Measurements from ENCODE around the gene OSBP2.

The OSBP2 gene

DNA sequence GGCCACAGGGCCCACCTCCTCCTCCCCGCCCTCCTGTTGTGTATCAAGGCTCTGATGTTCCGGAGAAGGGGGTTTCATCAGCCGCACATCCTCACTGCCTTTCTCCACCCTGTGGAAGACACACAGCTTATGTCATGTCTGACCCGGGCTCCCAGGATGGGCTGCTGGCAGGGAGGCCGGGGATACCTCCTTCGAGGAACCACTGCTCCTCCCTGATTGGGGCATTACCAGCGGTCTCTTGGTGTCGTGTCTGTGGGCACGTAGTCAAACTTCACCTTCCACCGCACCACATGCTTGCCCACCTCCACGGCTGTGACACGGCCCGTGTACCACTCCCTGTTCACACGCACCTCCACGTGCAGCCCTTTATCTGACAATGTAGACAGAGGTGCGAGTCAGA lies 238.0 kb downstream of the OSBP2 start:
- TF ChIP-seq CTCF (IDR thresholded peaks at IDR 0.05; ENCODE audit: low read depth, low read length, missing control alignments), result no peak
- no peak overlapping the region for H3K4me3 ChIP-seq (ENCODE audit: low read depth, low read length)
- no peak for DNase-seq (ENCODE audit: low read depth)
- in situ Hi-C loops (cut with HindIII; ENCODE audit: low sequenced_read_pairs), result no loop called here

GRCh38 chr22:30933457-30933856 lies 238.8 kb downstream of the OSBP2 start:
- no peak for DNase-seq (ENCODE audit: low read depth)
- in situ Hi-C loops (cut with HindIII; ENCODE audit: low sequenced_read_pairs), result no loop called here
- H3K4me3 ChIP-seq (ENCODE audit: low read depth, low read length), result no peak overlapping the region
- no peak for TF ChIP-seq CTCF (IDR thresholded peaks at IDR 0.05; ENCODE audit: low read depth, low read length, missing control alignments)

- TF ChIP-seq CTCF (IDR thresholded peaks at IDR 0.05; ENCODE audit: low read depth, low read length, missing control alignments), result no peak
- H3K4me3 ChIP-seq (ENCODE audit: low read depth, low read length), result no peak overlapping the region
- no peak for DNase-seq (ENCODE audit: low read depth)
- in situ Hi-C loops (cut with HindIII; ENCODE audit: low sequenced_read_pairs), result no loop called here
These were observed 239.4 kb downstream of the OSBP2 start for GRCh38 chr22:30934053-30934452.

DNA sequence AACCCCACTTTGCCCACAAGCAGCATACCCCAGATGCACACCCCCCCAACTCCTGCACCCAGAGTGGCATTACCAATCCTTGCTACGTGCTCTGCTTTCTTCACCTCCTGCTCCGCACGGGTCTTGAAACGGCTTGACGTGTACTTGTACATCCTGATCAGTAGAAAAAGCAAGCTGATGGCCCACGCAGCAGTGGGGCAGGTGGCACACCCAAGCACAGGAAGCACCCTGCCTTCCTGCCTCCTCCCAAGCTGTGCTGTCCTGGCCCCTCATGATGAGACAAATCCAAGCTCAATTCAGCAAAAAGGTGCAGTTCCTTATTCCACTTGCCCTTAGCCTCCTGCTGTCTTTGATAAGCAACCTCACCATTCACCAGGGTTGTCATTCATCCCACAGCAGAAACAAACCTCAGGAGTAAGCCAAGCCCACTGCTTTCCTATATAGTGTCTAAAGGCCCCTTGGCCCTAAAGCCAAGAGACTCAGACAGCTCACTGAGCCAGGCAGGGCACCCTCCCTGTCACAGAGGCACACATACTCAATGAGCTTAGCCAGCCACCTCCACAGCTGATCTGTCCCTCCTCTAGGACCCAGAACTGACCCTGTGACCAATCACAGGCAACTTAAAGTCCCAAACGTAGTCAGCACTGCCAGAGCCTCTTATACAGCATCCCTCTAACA lies 246.2 kb downstream of the OSBP2 start:
- in situ Hi-C loops (cut with HindIII; ENCODE audit: low sequenced_read_pairs), result no loop called here
- TF ChIP-seq CTCF (IDR thresholded peaks at IDR 0.05; ENCODE audit: low read depth, low read length, missing control alignments), result no peak
- no peak for DNase-seq (ENCODE audit: low read depth)
- H3K4me3 ChIP-seq (ENCODE audit: low read depth, low read length), result no peak overlapping the region

DNA sequence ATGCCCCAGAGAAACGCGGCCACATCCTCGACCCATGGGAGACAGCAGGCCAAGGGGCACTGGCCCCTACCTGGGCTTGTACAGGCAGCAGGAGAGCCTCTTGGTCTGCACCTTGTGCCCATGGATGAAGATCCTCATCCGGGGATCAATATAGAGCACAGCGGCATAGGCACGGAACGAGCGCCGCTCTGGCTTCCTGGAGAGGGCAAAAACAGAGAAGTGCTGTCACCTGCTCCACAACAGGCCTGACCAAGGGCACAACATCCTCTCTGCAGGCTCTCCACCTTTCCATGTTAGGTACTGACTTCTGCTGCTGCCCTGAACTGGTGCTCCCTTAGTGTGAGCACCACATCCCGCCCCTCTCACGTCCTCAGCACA lies 246.7 kb downstream of the OSBP2 start:
- in situ Hi-C loops (cut with HindIII; ENCODE audit: low sequenced_read_pairs), result no loop called here
- no peak overlapping the region for H3K4me3 ChIP-seq (ENCODE audit: low read depth, low read length)
- DNase-seq (ENCODE audit: low read depth), result no peak
- TF ChIP-seq CTCF (IDR thresholded peaks at IDR 0.05; ENCODE audit: low read depth, low read length, missing control alignments), result no peak

DNA sequence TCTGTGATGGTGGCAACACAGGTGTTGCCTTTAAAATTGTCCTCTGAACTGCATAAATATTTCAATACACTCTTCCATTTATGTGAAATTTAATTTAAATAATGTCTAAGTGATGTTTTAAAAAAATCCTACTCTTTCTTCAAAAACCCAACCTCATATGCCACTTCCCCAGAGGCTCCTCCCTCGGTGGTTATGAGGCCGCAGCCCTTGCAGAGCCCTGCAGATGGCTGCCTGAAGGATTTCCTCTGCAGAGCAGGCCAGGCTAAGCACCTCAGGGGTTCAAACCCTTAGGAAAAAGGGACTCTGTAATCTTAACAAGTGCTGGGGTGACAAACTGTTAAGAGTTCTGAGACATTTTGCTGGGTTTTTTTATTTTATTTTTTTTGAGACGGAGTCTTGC lies 248.7 kb downstream of the OSBP2 start:
- no peak overlapping the region for H3K4me3 ChIP-seq (ENCODE audit: low read depth, low read length)
- in situ Hi-C loops (cut with HindIII; ENCODE audit: low sequenced_read_pairs), result no loop called here
- no peak for TF ChIP-seq CTCF (IDR thresholded peaks at IDR 0.05; ENCODE audit: low read depth, low read length, missing control alignments)
- DNase-seq (ENCODE audit: low read depth), result no peak

Measured in astrocyte of the cerebellum (primary cell).